ENCODE results near the gene SLC18A3. TPM values are rescaled to one million over a fixed set of nuclear protein-coding genes. Genes with fewer than 3 reads are reported as not detected.

The SLC18A3 gene
- total RNA-seq, 1 experiment from 2014 or later = not detected

- H3K4me1 Mint-ChIP-seq = no peaks in the 10 kb centered on the region; a peak in 1 of 4 replicates
- no peak overlapping the region for H2AK5ac ChIP-seq (ENCODE audit: insufficient read length, low read length)
- TF ChIP-seq CTCF (conservative IDR thresholded peaks at IDR 0.05) = no peak
- H3K4ac ChIP-seq (ENCODE audit: low read depth, low read length) = no peak overlapping the region
- no peaks in the 10 kb centered on the region; a peak in 1 of 7 replicates for H3K36me3 Mint-ChIP-seq (ENCODE audit: insufficient read depth in 1 of 3, low read depth in 3 of 3)
- no peak overlapping the region for H3K9ac ChIP-seq (ENCODE audit: extremely low read depth, insufficient read length, low read length)
- H3K56ac ChIP-seq (ENCODE audit: insufficient read length, low read depth, low read length) = no peak overlapping the region
- H3K27me3 Mint-ChIP-seq (ENCODE audit: low read depth) = peaks cover 10% of the 10 kb centered on the region
- no peak overlapping the region for H3T11ph ChIP-seq (ENCODE audit: low read length)
- H2AFZ ChIP-seq (ENCODE audit: low read length) = no peak overlapping the region
- DNase-seq = no peak
- no peaks in the 10 kb centered on the region for H4K20me1 ChIP-seq (ENCODE audit: control insufficient read depth, insufficient read depth, insufficient read length)
- no peaks in the 10 kb centered on the region for H3K27me3 ChIP-seq (ENCODE audit: insufficient read depth, low read length)
- no peaks in the 10 kb centered on the region for H3K9me3 ChIP-seq (ENCODE audit: control insufficient read depth, low read depth, low read length)
- H3K79me1 ChIP-seq (ENCODE audit: insufficient read depth, low read depth, low read length, poor library complexity, severe bottlenecking) = no peaks in the 10 kb centered on the region
- H3K4me3 Mint-ChIP-seq = no peak overlapping the region
- H2BK12ac ChIP-seq (ENCODE audit: insufficient read length, low read depth, low read length) = no peak overlapping the region
- H3K4me1 ChIP-seq (ENCODE audit: insufficient read depth, low read length) = no peaks in the 10 kb centered on the region
- H4K5ac ChIP-seq (ENCODE audit: insufficient read length, low read depth, low read length) = no peak overlapping the region
- H2BK5ac ChIP-seq (ENCODE audit: insufficient read length, low read length) = no peak overlapping the region
- H2BK120ac ChIP-seq (ENCODE audit: low read depth, low read length, poor library complexity, severe bottlenecking) = no peak overlapping the region
- no peak overlapping the region for H2BK20ac ChIP-seq (ENCODE audit: low read depth, low read length, poor library complexity, severe bottlenecking)
- no peak overlapping the region for H3K27ac ChIP-seq (ENCODE audit: insufficient read length, low read depth, low read length)
- H3K18ac ChIP-seq (ENCODE audit: insufficient read length, low read depth, low read length) = no peak overlapping the region
- H3K27ac Mint-ChIP-seq = no peak overlapping the region
- no peak overlapping the region for H3K14ac ChIP-seq (ENCODE audit: insufficient read depth, low read length)
- H4K91ac ChIP-seq (ENCODE audit: insufficient read length, low read depth, low read length) = no peak overlapping the region
- H3K4me2 ChIP-seq (ENCODE audit: insufficient read depth, insufficient read length, low read length) = no peak overlapping the region
- no CpG with 5 or more reads among the region's 9 CpGs for WGBS (ENCODE audit: extremely low coverage, insufficient read length, low lambda C conversion rate)
- no peaks in the 10 kb centered on the region for H3K23me2 ChIP-seq (ENCODE audit: insufficient read length, low read depth, low read length, poor library complexity, severe bottlenecking)
- H3K23ac ChIP-seq (ENCODE audit: insufficient read length, low read depth, low read length) = no peak overlapping the region
- no peaks in the 10 kb centered on the region for H3K79me2 ChIP-seq (ENCODE audit: insufficient read depth, low read length)
- H4K8ac ChIP-seq (replicated peaks; ENCODE audit: insufficient read length, low read depth, low read length) = no peak overlapping the region
- peaks cover 6 to 14% of the 10 kb centered on the region in 2 experiments; a peak in 4 of 5 replicates for H3K9me3 Mint-ChIP-seq
- H2BK15ac ChIP-seq (ENCODE audit: low read depth, low read length) = no peak overlapping the region
Measured at GRCh38 chr10:49572594-49573114, 37.5 kb upstream of the SLC18A3 start.

Data from H9 (cell line).